Gastroesophageal sphincter (tissue), 3 donors: Measurements from ENCODE around the gene PTGES2.

ENCODE experiments used
- CTCF ChIP-seq, 4 experiments: fragments of 200-600 bp in 2 of 4; fragments of 450-650 bp in 2 of 4; sonication (generic) in 1 of 4; IDR thresholded peaks; one replicate each; pipeline ENCODE4 v1.5.1; 2017 to 2019; ENCODE audit warnings: antibody characterized with exemption in 4 of 4, mild to moderate bottlenecking in 2 of 4, moderate library complexity in 2 of 4
- EP300 ChIP-seq: sonication (generic); formaldehyde crosslinking; IDR thresholded peaks from one replicate; pipeline ENCODE4 v1.6.1; 2017; ENCODE audit warnings: antibody characterized with exemption, mild to moderate bottlenecking
- POLR2AphosphoS5 ChIP-seq: sonication (generic); formaldehyde crosslinking; IDR thresholded peaks from one replicate; pipeline ENCODE4 v1.6.1; 2017; ENCODE audit warnings: antibody characterized with exemption

- TF ChIP-seq EP300 = no peak
- TF ChIP-seq CTCF (IDR thresholded peaks at IDR 0.05) = no peak
- TF ChIP-seq POLR2AphosphoS5 = no peak
Measured at GRCh38 chr9:128142596-128142995, 15.1 kb upstream of the PTGES2 start.
